ENCODE results near the gene PTPRO. TPM values are rescaled to one million over a fixed set of nuclear protein-coding genes. Genes with fewer than 3 reads are reported as not detected.

The PTPRO gene
- total RNA-seq, 2 donors from 2014 or later, result 1.1 to 4.5 TPM

- Mint-ChIP-seq H3K36me3 (ENCODE audit: low read depth) (no peaks in the 10 kb centered on the region), H3K4me3 (no peak overlapping the region)
- no peak for ATAC-seq
Measured at GRCh38 chr12:15368812-15369211, 46.5 kb downstream of the PTPRO start.

GRCh38 chr12:15372352-15372751, 50.0 kb downstream of the PTPRO start:
- H3K27ac Mint-ChIP-seq, result no peak overlapping the region
- H3K4me1 Mint-ChIP-seq, result no peaks in the 10 kb centered on the region
- DNase-seq (no peak), ATAC-seq (no peak)
- H3K9me3 ChIP-seq (ENCODE audit: control insufficient read depth, low read length, poor library complexity, severe bottlenecking), result peaks cover 2% of the 10 kb centered on the region
- peaks cover 19% of the 10 kb centered on the region for H3K27me3 Mint-ChIP-seq
- H3K36me3 Mint-ChIP-seq (ENCODE audit: low read depth), result no peaks in the 10 kb centered on the region
- no peak overlapping the region for H3K4me3 Mint-ChIP-seq

More at GRCh38 chr12:15368812-15369211, 46.5 kb downstream of the PTPRO start:
- Mint-ChIP-seq H3K27me3 (peaks cover 27% of the 10 kb centered on the region), H3K27ac (no peak overlapping the region), H3K4me1 (no peaks in the 10 kb centered on the region)
- no peaks in the 10 kb centered on the region for H3K9me3 ChIP-seq (ENCODE audit: control insufficient read depth, low read length, poor library complexity, severe bottlenecking)
- no peak for DNase-seq

GRCh38 chr12:15387772-15388171, 65.5 kb downstream of the PTPRO start:
- no peak for DNase-seq
- peaks cover 3% of the 10 kb centered on the region for H3K4me1 Mint-ChIP-seq
- peaks cover 18% of the 10 kb centered on the region for H3K27me3 Mint-ChIP-seq
- H3K4me3 Mint-ChIP-seq, result no peak overlapping the region
- H3K9me3 ChIP-seq (ENCODE audit: control insufficient read depth, low read length, poor library complexity, severe bottlenecking), result no peaks in the 10 kb centered on the region
- no peak for ATAC-seq
- H3K36me3 Mint-ChIP-seq (ENCODE audit: low read depth), result no peaks in the 10 kb centered on the region
- no peak overlapping the region for H3K27ac Mint-ChIP-seq

- Mint-ChIP-seq H3K4me3 (no peak overlapping the region), H3K4me1 (peaks cover 3% of the 10 kb centered on the region), H3K36me3 (ENCODE audit: low read depth) (no peaks in the 10 kb centered on the region), H3K27me3 (peaks cover 18% of the 10 kb centered on the region), H3K27ac (no peak overlapping the region)
- ATAC-seq, result no peak
- H3K9me3 ChIP-seq (ENCODE audit: control insufficient read depth, low read length, poor library complexity, severe bottlenecking), result no peaks in the 10 kb centered on the region
- DNase-seq, result no peak
Measured at GRCh38 chr12:15389561-15389960, 67.3 kb downstream of the PTPRO start.

GRCh38 chr12:15393037-15393436, 70.7 kb downstream of the PTPRO start:
- Mint-ChIP-seq H3K4me1 (no peaks in the 10 kb centered on the region), H3K27me3 (peaks cover 9% of the 10 kb centered on the region), H3K27ac (no peak overlapping the region), H3K36me3 (ENCODE audit: low read depth) (no peaks in the 10 kb centered on the region), H3K4me3 (no peak overlapping the region)
- ATAC-seq (no peak), DNase-seq (no peak)
- no peaks in the 10 kb centered on the region for H3K9me3 ChIP-seq (ENCODE audit: control insufficient read depth, low read length, poor library complexity, severe bottlenecking)

- H3K4me3 Mint-ChIP-seq, result no peak overlapping the region
- ATAC-seq (no peak), DNase-seq (no peak)
- no peaks in the 10 kb centered on the region for H3K36me3 Mint-ChIP-seq (ENCODE audit: low read depth)
- no peak overlapping the region for H3K27ac Mint-ChIP-seq
- peaks cover 9% of the 10 kb centered on the region for H3K27me3 Mint-ChIP-seq
- H3K9me3 ChIP-seq (ENCODE audit: control insufficient read depth, low read length, poor library complexity, severe bottlenecking), result no peaks in the 10 kb centered on the region
- H3K4me1 Mint-ChIP-seq, result no peaks in the 10 kb centered on the region
Measured at GRCh38 chr12:15393995-15394394, 71.7 kb downstream of the PTPRO start.

GRCh38 chr12:15404485-15404884, 82.2 kb downstream of the PTPRO start:
- Mint-ChIP-seq H3K27me3 (peaks cover 6% of the 10 kb centered on the region), H3K27ac (no peak overlapping the region), H3K36me3 (ENCODE audit: low read depth) (no peaks in the 10 kb centered on the region), H3K4me3 (no peak overlapping the region), H3K4me1 (no peaks in the 10 kb centered on the region)
- no peak for DNase-seq
- no peak for ATAC-seq
- H3K9me3 ChIP-seq (ENCODE audit: control insufficient read depth, low read length, poor library complexity, severe bottlenecking), result no peaks in the 10 kb centered on the region

- no peak for DNase-seq
- H3K27me3 Mint-ChIP-seq, result peaks cover 6% of the 10 kb centered on the region
- no peak overlapping the region for H3K27ac Mint-ChIP-seq
- H3K36me3 Mint-ChIP-seq (ENCODE audit: low read depth), result no peaks in the 10 kb centered on the region
- H3K9me3 ChIP-seq (ENCODE audit: control insufficient read depth, low read length, poor library complexity, severe bottlenecking), result no peaks in the 10 kb centered on the region
- no peaks in the 10 kb centered on the region for H3K4me1 Mint-ChIP-seq
- no peak overlapping the region for H3K4me3 Mint-ChIP-seq
- ATAC-seq, result no peak
Measured at GRCh38 chr12:15405606-15406005, 83.3 kb downstream of the PTPRO start.

GRCh38 chr12:15407025-15407424, 84.7 kb downstream of the PTPRO start:
- Mint-ChIP-seq H3K36me3 (ENCODE audit: low read depth) (no peaks in the 10 kb centered on the region), H3K4me1 (no peaks in the 10 kb centered on the region), H3K27me3 (peaks cover 6% of the 10 kb centered on the region), H3K27ac (no peak overlapping the region), H3K4me3 (no peak overlapping the region)
- no peaks in the 10 kb centered on the region for H3K9me3 ChIP-seq (ENCODE audit: control insufficient read depth, low read length, poor library complexity, severe bottlenecking)
- ATAC-seq (no peak), DNase-seq (no peak)

GRCh38 chr12:15411842-15412241, 89.5 kb downstream of the PTPRO start:
- no peak overlapping the region for H3K27ac Mint-ChIP-seq
- H3K4me1 Mint-ChIP-seq, result no peaks in the 10 kb centered on the region
- DNase-seq (no peak), ATAC-seq (no peak)
- peaks cover 22% of the 10 kb centered on the region for H3K27me3 Mint-ChIP-seq
- no peaks in the 10 kb centered on the region for H3K9me3 ChIP-seq (ENCODE audit: control insufficient read depth, low read length, poor library complexity, severe bottlenecking)
- H3K36me3 Mint-ChIP-seq (ENCODE audit: low read depth), result peaks cover 2% of the 10 kb centered on the region
- no peak overlapping the region for H3K4me3 Mint-ChIP-seq

GRCh38 chr12:15417691-15418090, 95.4 kb downstream of the PTPRO start:
- Mint-ChIP-seq H3K27ac (no peak overlapping the region), H3K27me3 (peaks cover 28% of the 10 kb centered on the region), H3K36me3 (ENCODE audit: low read depth) (peaks cover 2% of the 10 kb centered on the region), H3K4me3 (no peak overlapping the region), H3K4me1 (peaks cover 2% of the 10 kb centered on the region)
- H3K9me3 ChIP-seq (ENCODE audit: control insufficient read depth, low read length, poor library complexity, severe bottlenecking), result no peaks in the 10 kb centered on the region
- DNase-seq (no peak), ATAC-seq (no peak)

GRCh38 chr12:15423629-15424028, 101.3 kb downstream of the PTPRO start:
- no peaks in the 10 kb centered on the region for H3K9me3 ChIP-seq (ENCODE audit: control insufficient read depth, low read length, poor library complexity, severe bottlenecking)
- no peak overlapping the region for H3K27ac Mint-ChIP-seq
- H3K27me3 Mint-ChIP-seq, result no peaks in the 10 kb centered on the region

GRCh38 chr12:15427913-15428312, 105.6 kb downstream of the PTPRO start:
- no peak overlapping the region for H3K4me3 Mint-ChIP-seq
- no peak for ATAC-seq
- H3K9me3 ChIP-seq (ENCODE audit: control insufficient read depth, low read length, poor library complexity, severe bottlenecking), result no peaks in the 10 kb centered on the region
- DNase-seq, result no peak
- H3K4me1 Mint-ChIP-seq, result no peaks in the 10 kb centered on the region
- H3K27me3 Mint-ChIP-seq, result peaks cover 16% of the 10 kb centered on the region
- no peak overlapping the region for H3K27ac Mint-ChIP-seq
- no peaks in the 10 kb centered on the region for H3K36me3 Mint-ChIP-seq (ENCODE audit: low read depth)

More at GRCh38 chr12:15423629-15424028, 101.3 kb downstream of the PTPRO start:
- Mint-ChIP-seq H3K4me1 (no peaks in the 10 kb centered on the region), H3K36me3 (ENCODE audit: low read depth) (no peaks in the 10 kb centered on the region), H3K4me3 (no peak overlapping the region)
- ATAC-seq, result no peak
- no peak for DNase-seq

GRCh38 chr12:15428632-15429031, 106.3 kb downstream of the PTPRO start:
- DNase-seq, result no peak
- no peaks in the 10 kb centered on the region for H3K36me3 Mint-ChIP-seq (ENCODE audit: low read depth)
- H3K9me3 ChIP-seq (ENCODE audit: control insufficient read depth, low read length, poor library complexity, severe bottlenecking), result no peaks in the 10 kb centered on the region
- H3K27me3 Mint-ChIP-seq, result peaks cover 16% of the 10 kb centered on the region
- no peaks in the 10 kb centered on the region for H3K4me1 Mint-ChIP-seq
- H3K27ac Mint-ChIP-seq, result no peak overlapping the region
- H3K4me3 Mint-ChIP-seq, result no peak overlapping the region
- ATAC-seq, result no peak
